ENCODE measurements around the gene RAB35. TPM values are rescaled to one million over a fixed set of nuclear protein-coding genes. Genes with fewer than 3 reads are reported as not detected.
A peak's percentile ranks its signal among the peaks of the same experiment; 100 is the strongest.

The RAB35 gene
- total and polyA plus RNA-seq, 9 of the 15 experiments (the other 6 are each of a cell fraction or from before 2014, with no cell fraction given) = 0.65 to 76.3 (median 38.9) TPM

- Histone ChIP-seq H3K4me1 (replicated peaks in 1 of 2; ENCODE audit: control insufficient read depth in 2 of 2, insufficient read depth in 2 of 2, low read length in 2 of 2) (no peaks in the 10 kb centered on the region), H3K9ac (ENCODE audit: insufficient read depth in 1 of 2, low read depth in 2 of 2, low read length in 2 of 2) (0 out of 4 replicates have a peak overlapping the region, but pooled peaks of 1 of the 2 experiments have one; percentile 2), H3K27ac (ENCODE audit: extremely low read depth, low read depth, low read length) (no peak overlapping the region), H3K4me3 (no peak overlapping the region), H3K9me3 (replicated peaks; ENCODE audit: control insufficient read depth, insufficient read depth, low read depth, low read length) (no peaks in the 10 kb centered on the region), H4K20me1 (replicated peaks; ENCODE audit: control insufficient read depth, insufficient read depth, low read length) (no peaks in the 10 kb centered on the region), H2AFZ (ENCODE audit: low read depth, low read length) (no peak overlapping the region), H3K4me2 (ENCODE audit: insufficient read depth, low read length) (no peak overlapping the region), H3K36me3 (ENCODE audit: control insufficient read depth, insufficient read depth, low read length) (peaks cover 98% of the 10 kb centered on the region), H3K9me1 (ENCODE audit: control insufficient read depth, insufficient read depth, low read length) (no peaks in the 10 kb centered on the region), H3K79me2 (ENCODE audit: control insufficient read depth, insufficient read depth, low read length) (no peaks in the 10 kb centered on the region), H3K27me3 (ENCODE audit: control insufficient read depth in 2 of 2, insufficient read depth in 2 of 2, low read length in 2 of 2) (no peaks in the 10 kb centered on the region)
- no TSS peak for BruUV-seq (replicated peaks)
- WGBS (ENCODE audit: insufficient coverage, low coverage, missing lambda C conversion rate) = 79% methylated on average over 6 of the region's 9 CpGs
- ATAC-seq (no peak), FAIRE-seq (no peak), DNase-seq (ENCODE audit: extremely low read depth in 1 of 4, low spot score in 3 of 4) (no peak)
- CTCF ChIA-PET (ENCODE audit: low intra/inter-chr PET ratio) = no interaction called here
- POLR2A ChIA-PET = interaction anchor here (0.7 to 2.2 kb wide), 2 partner anchors 9 to 15 kb away, joined by 3 to 11 read pairs; partner anchors contain the start of gene RAB35
- in situ Hi-C loops (cut with MboI) = no loop called here
- intact Hi-C loops (cut with micrococcal nuclease) = no loop called here
- TF ChIP-seq NRF1 (conservative IDR thresholded peaks at IDR 0.05 in 1 of 2, IDR thresholded peaks at IDR 0.05 in 1 of 2) (no peak), CBFA2T3 (IDR thresholded peaks at IDR 0.05) (no peak), MGA (IDR thresholded peaks at IDR 0.05) (no peak), CTCFL (IDR thresholded peaks at IDR 0.05; ENCODE audit: borderline replicate concordance, insufficient read depth, low read depth, low read length, poor library complexity, severe bottlenecking) (no peak), ZNF655 (CRISPR knock-in tag; IDR thresholded peaks at IDR 0.05) (no peak)
Measured at GRCh38 chr12:120132054-120132836, 15.7 kb upstream of the RAB35 start.
